ENCODE data around the gene SMO.
"Not testable (repeated sequence)": the region's sequence is repeated elsewhere in the genome, so short reads cannot be mapped to it uniquely, and the experiment has no call there.

The SMO gene

GRCh38 chr7:129240119-129240820 is 51.8 kb downstream of the SMO start:
- DNase-seq, result no peak

DNA sequence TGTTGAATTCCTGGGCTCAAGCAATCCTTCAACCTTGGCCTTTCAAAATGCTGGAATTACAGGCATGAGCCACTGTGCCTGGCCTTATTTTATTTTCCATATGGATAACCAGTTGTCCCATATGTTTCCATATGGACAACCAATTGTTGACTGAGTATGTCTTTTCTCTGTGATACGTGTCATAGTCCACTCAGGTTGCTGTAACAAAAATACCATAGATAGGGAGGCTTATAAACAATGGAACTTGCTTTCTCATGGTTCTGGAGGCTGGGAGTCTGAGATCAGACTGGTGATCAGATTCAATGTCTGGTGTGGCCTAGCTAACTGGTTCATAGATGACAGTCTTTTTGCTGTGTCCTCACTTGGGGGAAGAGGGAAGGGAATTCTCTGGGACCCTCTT is 55.8 kb downstream of the SMO start:
- no peak for DNase-seq

GRCh38 chr7:129245533-129245932 is 57.1 kb downstream of the SMO start:
- DNase-seq, result no peak

DNA sequence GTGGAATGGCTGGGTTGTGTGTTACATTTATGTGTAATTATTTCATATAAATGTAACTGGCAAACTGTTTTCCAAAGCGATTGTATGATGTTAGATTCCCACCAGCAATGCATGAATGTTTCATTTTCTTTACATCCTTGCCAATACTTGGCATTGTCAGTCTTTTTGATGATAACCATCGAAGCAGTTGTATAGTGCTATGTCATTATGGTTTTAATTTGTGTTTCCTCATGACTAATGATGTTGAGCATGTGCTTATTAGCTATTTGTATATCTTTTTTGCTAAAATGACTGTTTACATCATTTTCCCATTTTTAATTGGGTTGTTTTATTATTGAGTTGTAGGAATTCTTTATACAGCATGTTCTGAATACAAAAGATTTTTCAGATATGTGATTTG is 58.7 kb downstream of the SMO start:
- no peak for DNase-seq

DNA sequence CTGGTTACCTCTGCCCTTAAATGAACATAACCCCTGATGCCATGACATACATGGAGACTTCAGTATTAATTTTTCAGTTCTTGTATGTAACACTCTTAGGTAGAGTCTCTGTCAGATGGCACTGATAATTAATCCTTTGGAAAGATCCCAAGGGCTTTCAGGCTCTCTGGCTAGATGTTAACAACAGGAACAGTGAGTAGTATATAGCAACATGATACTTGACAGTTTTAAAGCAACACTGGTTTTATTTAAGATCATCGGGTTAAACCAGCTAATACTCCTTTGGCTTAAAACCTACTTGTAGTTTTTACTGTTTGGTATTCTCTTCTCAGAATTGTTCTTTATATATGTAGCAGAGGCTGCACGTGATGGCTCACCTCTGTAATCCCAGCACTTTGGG is 63.7 kb downstream of the SMO start:
- DNase-seq, result no peak

GRCh38 chr7:129252603-129253002 is 64.2 kb downstream of the SMO start:
- DNase-seq, result not testable (repeated sequence)

DNA sequence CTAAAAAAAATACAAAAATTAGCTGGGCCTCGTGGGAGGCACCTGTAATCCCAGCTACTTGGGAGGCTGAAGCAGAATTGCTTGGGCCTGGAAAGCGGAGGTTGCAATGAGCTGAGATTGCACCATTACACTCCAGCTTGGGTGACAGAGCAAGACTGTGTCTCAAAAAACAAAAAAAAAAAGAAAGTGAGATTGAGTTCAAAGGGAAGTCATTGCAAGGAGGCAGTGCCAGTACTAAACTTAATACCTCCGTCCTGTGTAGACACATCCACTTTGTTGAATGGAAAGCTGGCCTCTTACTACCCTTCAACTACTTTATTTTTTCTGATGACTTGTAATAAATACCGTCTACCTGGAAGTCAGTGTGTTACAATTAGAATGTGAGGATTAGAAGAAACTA is 67.4 kb downstream of the SMO start:
- DNase-seq, result no peak

DNA sequence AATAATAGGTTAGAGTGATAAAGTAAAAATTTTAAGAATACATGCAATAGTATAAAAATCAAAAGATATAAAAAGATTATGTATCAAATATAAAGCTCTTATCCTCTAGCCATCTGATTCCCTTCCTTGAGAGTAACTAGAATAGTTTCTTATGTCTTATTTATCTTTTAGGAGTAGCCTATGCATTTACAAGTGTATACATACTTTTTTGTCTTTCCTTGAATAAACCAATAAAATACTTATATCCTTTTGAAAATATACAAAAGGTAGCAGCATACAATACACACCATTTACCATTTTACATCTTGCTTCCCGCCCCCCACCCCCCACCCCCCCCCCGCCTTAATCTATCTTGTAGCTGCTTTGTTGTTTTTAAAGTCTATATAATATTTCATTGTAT is 67.8 kb downstream of the SMO start:
- DNase-seq, result no peak

DNA sequence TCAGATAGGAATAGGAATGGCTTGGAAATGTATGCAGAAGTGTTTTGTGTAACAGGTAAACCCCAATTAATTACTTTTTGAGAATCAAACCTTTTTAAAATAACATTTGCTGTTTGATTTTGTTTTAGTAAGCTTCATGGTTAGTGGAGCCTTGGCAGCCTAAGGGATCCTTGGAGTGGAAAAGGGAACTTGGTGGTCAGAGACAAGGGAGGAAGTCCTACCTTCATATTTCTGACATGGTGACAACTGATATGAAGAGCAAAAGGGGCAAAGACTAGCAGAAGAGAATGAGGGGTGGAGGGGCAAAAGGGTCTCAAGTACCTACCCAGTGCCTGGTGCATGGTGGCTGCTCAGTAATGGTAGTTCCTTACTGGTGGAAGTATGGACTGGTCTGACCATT is 68.7 kb downstream of the SMO start:
- no peak for DNase-seq

- DNase-seq, result no peak
These were observed 70.4 kb downstream of the SMO start for GRCh38 chr7:129258649-129259389.

DNA sequence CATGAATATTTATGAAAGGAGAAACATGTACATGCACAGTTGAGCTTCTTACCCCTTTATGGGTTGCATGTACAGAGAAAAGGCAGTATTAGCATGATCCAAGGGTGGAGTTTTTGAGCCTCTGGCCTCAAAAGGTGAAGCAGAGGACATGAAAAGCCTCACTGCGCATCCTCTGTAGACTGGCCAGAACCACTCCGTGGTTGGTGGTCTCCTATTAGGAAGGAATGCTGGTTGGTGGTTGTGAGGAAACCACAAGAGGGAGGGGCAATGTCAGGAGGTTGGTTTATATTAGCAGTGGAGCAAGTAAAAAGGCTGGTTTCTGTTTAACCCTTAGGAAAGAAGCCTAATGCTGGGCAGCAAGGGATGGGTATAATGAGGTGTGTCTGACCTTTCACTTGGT is 73.9 kb downstream of the SMO start:
- no peak for DNase-seq
